SK-MEL-5 (cell line): ENCODE results near the gene FCGR1A. TPM values are rescaled to one million over a fixed set of nuclear protein-coding genes. Genes with fewer than 3 reads are reported as not detected.
"Not testable (repeated sequence)": the region's sequence is repeated elsewhere in the genome, so short reads cannot be mapped to it uniquely, and the experiment has no call there.

Source experiments
- DNase-seq: peaks from one replicate; pipeline ENCODE4 v3.0.0-alpha.2; 2016; ENCODE audit warnings: low read depth, low spot score
- in situ Hi-C: cut with HindIII; loops from 2 replicates; pipeline ENCODE4 v1.10.0; 2016; ENCODE audit warnings: low sequenced_read_pairs, high pct_unique_total_duplicates, low pct_unique_long_range_greater_than_20kb
- polyA plus RNA-seq, 2 experiments: library from polyadenylated mRNA; depleted of rRNA; stranded (reverse); fragments of >200 nt; gene quantifications; 2 replicates each; pipeline ENCODE4 v1.2.3, GENCODE V29; 2015
- total RNA-seq: library from RNA; depleted of rRNA; stranded (reverse); fragments of >200 nt; shearing (Covaris generic); gene quantifications from 2 replicates; pipeline ENCODE4 v1.2.3, GENCODE V29; 2014; rRNA removed

The FCGR1A gene
- not detected in 2 replicates for total RNA-seq
- not detected in 2 replicates for polyA plus RNA-seq (2015; cell fraction: cytosol; rRNA removed)
- polyA plus RNA-seq (2015; cell fraction: nucleus; rRNA removed), result not detected in 2 replicates

- DNase-seq, in situ Hi-C loops: not testable (repeated sequence)
These were observed at the start of gene FCGR1A for GRCh38 chr1:149782600-149782999. Gene FCGR1A (plus strand): TSS chr1:149782694. CDS start chr1:149782744, 50 bp downstream.

GRCh38 chr1:149732781-149733180 is 49.7 kb upstream of the FCGR1A start:
- DNase-seq, in situ Hi-C loops: not testable (repeated sequence)

- in situ Hi-C loops, DNase-seq: not testable (repeated sequence)
These were observed 47.8 kb upstream of the FCGR1A start for GRCh38 chr1:149734692-149735091.

GRCh38 chr1:149740148-149740581 is 42.3 kb upstream of the FCGR1A start:
- peak; percentile 53 for DNase-seq
- in situ Hi-C loops, result not testable (repeated sequence)

GRCh38 chr1:149740590-149741230 is 41.8 kb upstream of the FCGR1A start:
- DNase-seq, in situ Hi-C loops: not testable (repeated sequence)

- in situ Hi-C loops, DNase-seq: not testable (repeated sequence)
These were observed 40.6 kb upstream of the FCGR1A start for GRCh38 chr1:149741914-149742313.

GRCh38 chr1:149746463-149747356 is 35.8 kb upstream of the FCGR1A start:
- DNase-seq, in situ Hi-C loops: not testable (repeated sequence)

- in situ Hi-C loops, DNase-seq: not testable (repeated sequence)
These were observed 34.9 kb upstream of the FCGR1A start for GRCh38 chr1:149747359-149748143.

- DNase-seq, in situ Hi-C loops: not testable (repeated sequence)
These were observed 34.4 kb upstream of the FCGR1A start for GRCh38 chr1:149748144-149748500.

GRCh38 chr1:149750562-149750961 is 31.9 kb upstream of the FCGR1A start:
- in situ Hi-C loops, DNase-seq: not testable (repeated sequence)

- DNase-seq, in situ Hi-C loops: not testable (repeated sequence)
These were observed 30.3 kb upstream of the FCGR1A start for GRCh38 chr1:149752186-149752585.

GRCh38 chr1:149753466-149753865 is 29.0 kb upstream of the FCGR1A start:
- in situ Hi-C loops, DNase-seq: not testable (repeated sequence)

- not testable (repeated sequence) for DNase-seq
These were observed 27.2 kb upstream of the FCGR1A start for GRCh38 chr1:149755294-149755693.

GRCh38 chr1:149762294-149762693 is 20.2 kb upstream of the FCGR1A start:
- DNase-seq, in situ Hi-C loops: not testable (repeated sequence)

More at GRCh38 chr1:149755294-149755693, 27.2 kb upstream of the FCGR1A start:
- in situ Hi-C loops, result not testable (repeated sequence)

- in situ Hi-C loops, result not testable (repeated sequence)
These were observed 18.2 kb upstream of the FCGR1A start for GRCh38 chr1:149764087-149764800.

GRCh38 chr1:149766241-149766640 is 16.3 kb upstream of the FCGR1A start:
- DNase-seq, in situ Hi-C loops: not testable (repeated sequence)

More at GRCh38 chr1:149764087-149764800, 18.2 kb upstream of the FCGR1A start:
- not testable (repeated sequence) for DNase-seq

GRCh38 chr1:149769216-149769615 is 13.3 kb upstream of the FCGR1A start:
- DNase-seq, in situ Hi-C loops: not testable (repeated sequence)
